T47D (cell line): ENCODE data around the gene WASHC4.

Experiments used
- DNase-seq, 2 experiments: peaks; one replicate each; pipeline versions ENCODE4 v3.0.0 to v3.0.0-alpha.2; 2011 to 2012; ENCODE audit warnings: low read depth in 1 of 2, low spot score in 1 of 2
- JUND ChIP-seq: IDR thresholded peaks from 2 replicates; pipeline ENCODE4 v1.6.1; 2012; ENCODE audit warnings: low read depth
- in situ Hi-C: cut with HindIII; loops from 2 replicates; pipeline ENCODE4 v1.10.0; 2016; ENCODE audit warnings: low sequenced_read_pairs, low pct_unique_long_range_greater_than_20kb

The WASHC4 gene

DNA sequence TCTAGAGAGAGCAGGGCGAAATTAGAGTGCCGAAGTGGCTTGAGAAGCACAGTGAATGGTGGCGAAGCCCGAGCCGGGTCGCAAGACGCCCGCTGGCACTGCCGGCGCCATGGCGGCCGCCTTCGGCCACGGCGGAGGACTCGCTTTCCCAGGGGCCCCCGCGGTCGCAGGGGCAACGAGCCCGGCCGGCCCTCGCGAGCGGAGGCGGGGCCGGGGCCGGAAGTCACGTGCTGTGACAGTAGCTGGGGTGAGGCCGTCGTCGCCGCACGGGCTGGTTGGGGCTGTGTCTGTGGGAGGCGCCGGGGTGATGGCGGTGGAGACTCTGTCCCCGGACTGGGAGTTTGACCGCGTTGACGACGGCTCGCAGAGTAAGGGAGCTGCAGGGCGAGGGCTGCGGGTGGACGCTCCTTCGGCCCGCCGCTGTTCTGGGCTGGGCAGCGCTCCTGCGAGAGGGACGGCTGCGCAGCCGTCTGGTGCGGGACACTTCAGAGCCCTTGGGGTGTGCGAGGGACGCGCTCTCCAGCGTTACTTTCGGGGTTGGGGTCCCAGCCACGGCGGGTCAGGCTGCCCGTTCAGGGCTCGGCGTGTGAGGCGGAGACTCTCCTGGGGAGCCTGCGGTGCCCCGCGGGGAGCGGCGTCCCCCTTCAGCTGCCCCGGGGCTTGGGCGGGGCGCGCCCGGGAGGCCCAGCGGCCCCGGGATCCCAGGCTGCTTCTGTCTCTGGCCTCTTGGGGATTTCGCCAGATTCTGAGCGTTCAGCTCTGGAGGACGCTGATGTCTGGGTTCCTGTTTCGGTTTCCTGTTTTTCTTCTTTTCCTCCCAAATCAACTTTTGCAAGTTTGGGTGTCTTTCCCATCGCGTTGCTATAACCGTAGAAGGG is at the start of gene WASHC4:
Gene WASHC4 (plus strand): TSS at position 238 of the 878 bp plus-strand sequence. CDS start 70 bp downstream, at position 308.
- in situ Hi-C loops: no loop called here
- no peak for TF ChIP-seq JUND
- peak; percentile 96 to 98 for DNase-seq

DNA sequence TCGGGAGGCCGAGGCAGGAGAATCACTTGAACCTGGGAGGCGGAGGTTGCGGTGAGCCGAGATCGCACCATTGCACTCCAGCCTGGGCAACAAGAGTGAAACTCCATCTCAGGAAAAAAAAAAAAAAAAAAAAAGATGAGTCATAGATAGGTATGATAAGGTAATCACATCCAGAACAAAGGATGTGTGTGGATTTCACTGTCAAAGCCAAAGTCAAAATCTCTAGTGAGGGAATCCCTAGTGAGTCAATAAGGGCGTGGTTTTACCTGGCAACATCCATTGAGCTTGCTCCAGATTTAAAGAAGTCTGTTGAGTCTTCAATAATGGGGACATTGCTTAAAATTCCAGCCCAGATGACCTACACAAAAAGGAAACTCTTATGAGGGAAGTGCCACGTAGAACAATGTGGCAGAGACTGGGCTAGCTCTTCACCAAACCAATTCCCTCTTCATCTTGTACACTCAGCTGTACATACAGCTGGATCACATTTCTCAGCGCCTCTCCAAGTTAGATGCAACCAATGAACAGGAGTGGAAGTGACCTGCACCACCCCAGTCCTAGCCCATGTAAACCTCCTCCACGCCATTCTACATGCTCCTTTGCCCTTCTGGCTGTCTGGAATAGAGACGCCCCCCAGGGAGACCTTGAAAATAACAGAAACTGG is 46.7 kb upstream of the WASHC4 start:
- no peak for DNase-seq
- TF ChIP-seq JUND: no peak
- in situ Hi-C loops: no loop called here

DNA sequence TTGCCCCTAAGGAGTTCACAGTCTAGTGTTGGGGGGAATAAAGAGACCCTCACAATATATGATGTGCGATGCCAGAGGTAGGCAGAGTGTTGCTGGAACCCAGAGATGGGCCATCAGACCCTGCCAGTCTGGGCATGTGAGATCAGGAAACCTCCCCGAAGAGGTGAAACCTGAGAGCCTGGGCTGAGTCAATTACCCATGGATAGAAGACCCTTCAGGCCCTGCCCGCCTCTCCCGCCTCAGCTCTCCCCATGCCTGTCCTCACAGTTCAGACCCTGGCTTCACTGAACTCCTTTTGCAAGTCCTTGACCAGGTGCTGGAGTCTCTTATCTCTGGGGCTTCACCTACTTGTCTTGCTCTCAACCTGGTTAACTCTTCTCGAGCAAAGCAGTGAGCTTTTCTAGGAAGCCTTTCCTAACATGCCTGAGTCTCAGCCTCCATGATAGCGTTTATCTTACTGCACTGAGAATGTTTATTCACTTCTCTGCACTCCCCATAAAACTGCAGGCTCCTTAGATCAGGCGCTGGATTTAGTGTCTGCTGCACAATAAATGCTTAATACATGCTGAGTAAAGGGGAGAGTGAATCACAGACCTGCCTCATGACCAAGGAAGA is 42.9 kb upstream of the WASHC4 start:
- TF ChIP-seq JUND: no peak
- in situ Hi-C loops: no loop called here
- DNase-seq: no peak

DNA sequence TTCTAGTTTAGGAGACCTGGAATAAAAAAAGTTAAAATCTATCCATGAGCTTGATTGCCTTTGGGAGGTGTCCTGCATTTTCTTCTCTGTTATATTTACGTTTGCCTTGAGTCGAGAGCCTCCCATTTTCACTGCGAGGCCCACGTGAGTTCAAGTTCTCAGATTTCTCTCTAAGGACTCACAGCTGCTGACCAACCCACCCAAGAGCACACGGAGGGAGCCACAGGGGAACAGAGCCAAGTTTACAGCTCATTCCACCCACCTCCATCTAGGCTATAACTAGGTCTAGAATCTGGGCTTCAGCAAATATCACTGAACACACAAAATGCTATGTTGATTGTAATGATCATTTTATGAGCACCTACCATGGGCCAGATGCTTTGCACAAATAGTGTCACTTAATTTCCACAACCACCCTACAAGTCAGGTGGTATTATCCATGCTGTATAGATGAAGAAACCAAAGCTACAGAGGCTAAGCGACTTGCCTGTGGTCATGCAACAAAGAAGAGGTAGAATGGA is 40.0 kb upstream of the WASHC4 start:
- no peak for DNase-seq
- TF ChIP-seq JUND: no peak
- in situ Hi-C loops: no loop called here

- no peak for TF ChIP-seq JUND
- in situ Hi-C loops: no loop called here
Observed at GRCh38 chr12:105069936-105070702, 37.4 kb upstream of the WASHC4 start.

GRCh38 chr12:105071981-105072380 is 35.5 kb upstream of the WASHC4 start:
- no peak for DNase-seq
- in situ Hi-C loops: no loop called here
- no peak for TF ChIP-seq JUND

More at GRCh38 chr12:105069936-105070702, 37.4 kb upstream of the WASHC4 start:
- DNase-seq: no peak

GRCh38 chr12:105072888-105073488 is 34.5 kb upstream of the WASHC4 start:
- no peak for TF ChIP-seq JUND
- in situ Hi-C loops: no loop called here
- DNase-seq: no peak

DNA sequence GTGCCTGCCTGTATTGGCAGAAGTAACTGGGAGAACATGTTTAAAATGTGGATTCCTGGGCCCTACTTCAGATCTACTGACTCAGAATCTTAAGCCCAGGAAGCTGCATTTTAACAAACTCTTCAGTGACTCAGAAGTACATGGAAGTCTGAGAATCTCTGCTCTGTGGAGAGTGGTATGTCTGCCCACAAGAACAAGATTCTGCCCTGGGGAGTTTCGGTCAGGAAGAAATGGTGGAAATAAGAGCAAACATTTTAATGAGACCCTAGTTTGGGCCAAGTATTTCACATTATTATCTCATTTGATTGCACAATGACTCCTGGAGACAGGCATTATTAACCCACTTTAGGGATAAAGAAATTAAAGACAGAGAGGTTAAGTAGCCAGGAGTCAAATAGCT is 31.4 kb upstream of the WASHC4 start:
- no peak for TF ChIP-seq JUND
- no peak for DNase-seq
- in situ Hi-C loops: no loop called here

DNA sequence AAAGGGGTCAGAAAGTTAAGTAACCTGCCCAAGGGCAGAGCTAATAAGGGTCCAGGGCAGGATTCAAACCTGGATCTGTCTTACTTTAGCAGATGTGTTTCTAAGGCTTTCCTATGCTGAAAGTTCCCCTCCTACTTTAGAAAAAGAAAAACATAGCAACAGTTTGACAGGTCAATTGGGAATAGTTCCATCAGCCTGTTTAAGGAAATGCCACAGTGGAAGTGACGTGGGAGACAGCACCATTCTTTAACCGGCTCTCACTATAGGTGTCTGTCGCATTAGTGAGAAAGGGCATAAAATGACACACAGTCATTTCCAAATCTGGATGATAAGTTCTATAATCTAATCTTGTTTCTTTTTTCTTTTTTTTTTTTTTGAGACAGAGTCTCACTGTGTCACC is 30.6 kb upstream of the WASHC4 start:
- no peak for TF ChIP-seq JUND
- in situ Hi-C loops: no loop called here

GRCh38 chr12:105077435-105077834 is 30.1 kb upstream of the WASHC4 start:
- TF ChIP-seq JUND: no peak
- in situ Hi-C loops: no loop called here
- DNase-seq: no peak

More for the DNA sequence above, 30.6 kb upstream of the WASHC4 start:
- no peak for DNase-seq

DNA sequence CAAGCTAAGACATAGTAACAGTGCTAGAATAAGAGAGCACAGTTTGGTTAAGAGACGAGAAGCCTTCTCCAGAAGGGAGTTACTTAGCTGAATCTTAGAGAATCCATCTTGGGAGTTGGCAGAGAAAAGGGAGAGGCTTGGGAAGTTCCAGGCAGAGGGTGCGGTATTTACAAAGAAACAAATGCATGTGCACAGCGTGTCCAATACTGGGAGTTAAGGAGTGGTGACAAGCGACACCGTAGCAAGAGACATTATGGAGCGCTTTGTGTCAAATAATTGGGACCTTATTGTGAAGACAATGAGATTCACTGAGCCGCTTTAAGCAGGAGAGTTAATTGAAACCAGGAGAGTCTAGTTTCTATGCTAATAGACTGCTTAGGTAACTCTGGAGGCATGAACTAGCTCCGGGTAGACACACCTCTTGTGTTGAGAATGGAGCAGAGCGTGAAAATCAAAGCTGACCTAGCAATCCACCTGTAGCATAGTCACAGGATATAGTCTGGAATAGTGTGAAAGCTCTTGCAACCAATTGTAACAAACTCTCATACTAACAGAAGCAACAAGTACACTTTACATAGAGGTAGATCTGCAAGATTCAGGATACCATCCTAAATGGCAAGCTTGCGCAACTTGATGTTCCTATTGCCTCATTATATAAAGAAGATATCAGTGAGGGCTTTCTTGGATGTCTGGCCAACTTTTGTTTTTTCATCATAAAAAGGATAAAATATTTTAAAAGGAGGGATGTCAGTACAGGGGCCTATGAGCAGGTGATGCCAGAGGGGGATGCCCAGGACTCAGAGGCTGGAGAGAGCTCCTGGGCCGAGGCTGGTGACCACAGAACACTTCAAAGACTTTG is 28.6 kb upstream of the WASHC4 start:
- TF ChIP-seq JUND: no peak
- in situ Hi-C loops: no loop called here
- no peak for DNase-seq
